Stimulated activated CD4-positive, alpha-beta T cell treated with anti-CD3 and anti-CD28 coated beads, Interleukin-4, amount 100 ng/mL, for 48 hours (primary cell): ENCODE data around the gene PARP1.
"Not testable (repeated sequence)": the region's sequence is repeated elsewhere in the genome, so short reads cannot be mapped to it uniquely, and the experiment has no call there.

Experiments
- DNase-seq, 2 donors: peaks; one replicate each; pipeline ENCODE4 v3.0.0-alpha.2; 2020; ENCODE audit warnings: low read depth in 2 of 2

PARP1 gene

GRCh38 chr1:226429858-226430715 is 22.2 kb upstream of the PARP1 start:
- DNase-seq = no peak

GRCh38 chr1:226428791-226429461 is 21.0 kb upstream of the PARP1 start:
- DNase-seq = no peak

- no peak for DNase-seq
Measured at GRCh38 chr1:226428348-226428747, 20.5 kb upstream of the PARP1 start.

GRCh38 chr1:226427131-226427530 is 19.2 kb upstream of the PARP1 start:
- no peak for DNase-seq

GRCh38 chr1:226426395-226426794 is 18.5 kb upstream of the PARP1 start:
- DNase-seq = not testable (repeated sequence)

GRCh38 chr1:226425431-226426031 is 17.6 kb upstream of the PARP1 start:
- DNase-seq = no peak

- DNase-seq = no peak
Measured at GRCh38 chr1:226425004-226425378, 17.1 kb upstream of the PARP1 start.

GRCh38 chr1:226424221-226425003 is 16.5 kb upstream of the PARP1 start:
- DNase-seq = no peak

GRCh38 chr1:226422478-226422877 is 14.6 kb upstream of the PARP1 start:
- DNase-seq = no peak

GRCh38 chr1:226420897-226421296 is 13.0 kb upstream of the PARP1 start:
- no peak for DNase-seq

GRCh38 chr1:226420328-226420727 is 12.4 kb upstream of the PARP1 start:
- no peak for DNase-seq

- DNase-seq = no peak
Measured at GRCh38 chr1:226419284-226420029, 11.6 kb upstream of the PARP1 start.

GRCh38 chr1:226417830-226418546 is 10.1 kb upstream of the PARP1 start:
- no peak for DNase-seq

GRCh38 chr1:226417350-226417749 is 9.5 kb upstream of the PARP1 start:
- DNase-seq = no peak

- DNase-seq = no peak
Measured at GRCh38 chr1:226414098-226414698, 6.3 kb upstream of the PARP1 start.

- DNase-seq = no peak
Measured at GRCh38 chr1:226411619-226412018, 3.7 kb upstream of the PARP1 start.

- DNase-seq = no peak
Measured at GRCh38 chr1:226410958-226411357, 3.1 kb upstream of the PARP1 start.

- DNase-seq = no peak
Measured at GRCh38 chr1:226409392-226409791, 1.5 kb upstream of the PARP1 start.

- DNase-seq = no peak
Measured at GRCh38 chr1:226408285-226409184, 642 bp upstream of the PARP1 start.
